Activated naive CD8-positive, alpha-beta T cell treated with anti-CD3 and anti-CD28 coated beads, Interleukin-2, amount 10 ng/mL, durations not matched to agents 7 days and 5 days (primary cell): ENCODE measurements around the gene ASMT. TPM values are rescaled to one million over a fixed set of nuclear protein-coding genes. Genes with fewer than 3 reads are reported as not detected.
"Not testable (repeated sequence)": the region's sequence is repeated elsewhere in the genome, so short reads cannot be mapped to it uniquely, and the experiment has no call there.

Source experiments
- ATAC-seq: fragments of 150-1000 bp; cut with Tn5 transposase; one replicate; pipeline ENCODE4 v1.10.0; 2021; ENCODE audit warnings: low read depth, moderate library complexity
- POLR2A ChIA-PET: fragments of 350-600 bp; sonication (Branson Sonifier 250); formaldehyde crosslinking; loops from one replicate; lab custom pipeline; 2021; ENCODE audit warnings: antibody characterized with exemption; lab: Charles Lee
- DNase-seq: peaks from one replicate; pipeline ENCODE4 v3.0.0; 2021
- H3K27ac Mint-ChIP-seq: one replicate; pipeline ENCODE4 v1.8.0; 2022; ENCODE audit warnings: mild to moderate bottlenecking, mixed read lengths
- H3K27me3 Mint-ChIP-seq: one replicate; pipeline ENCODE4 v1.8.0; 2022; ENCODE audit warnings: mild to moderate bottlenecking, moderate library complexity, mixed read lengths
- H3K36me3 Mint-ChIP-seq: one replicate; pipeline ENCODE4 v1.8.0; 2021; ENCODE audit warnings: mild to moderate bottlenecking, mixed read lengths
- H3K4me1 Mint-ChIP-seq: one replicate; pipeline ENCODE4 v1.8.0; 2021; ENCODE audit warnings: mixed read lengths
- H3K4me3 Mint-ChIP-seq: one replicate; pipeline ENCODE4 v1.8.0; 2022; ENCODE audit warnings: mild to moderate bottlenecking, moderate library complexity, mixed read lengths
- H3K9me3 Mint-ChIP-seq: one replicate; pipeline ENCODE4 v1.8.0; 2021; ENCODE audit warnings: mixed read lengths
- total RNA-seq, 2 experiments: library from RNA; stranded (reverse); gene quantifications; one replicate each; pipeline ENCODE4 v1.2.3, GENCODE V29; 2021

The ASMT gene
- total RNA-seq, 2 experiments from 2014 or later: not detected

- no peak overlapping the region for H3K4me3 Mint-ChIP-seq
- H3K9me3 Mint-ChIP-seq: peaks cover 3% of the 10 kb centered on the region
- POLR2A ChIA-PET: no interaction called here
- no peak overlapping the region for H3K27ac Mint-ChIP-seq
- peaks cover 3% of the 10 kb centered on the region for H3K36me3 Mint-ChIP-seq
- H3K4me1 Mint-ChIP-seq: peaks cover 2% of the 10 kb centered on the region
- ATAC-seq: no peak
- DNase-seq: no peak
- peaks cover 7% of the 10 kb centered on the region for H3K27me3 Mint-ChIP-seq
Observed at GRCh38 chrX:1646009-1646408, 31.1 kb downstream of the ASMT start.

DNA sequence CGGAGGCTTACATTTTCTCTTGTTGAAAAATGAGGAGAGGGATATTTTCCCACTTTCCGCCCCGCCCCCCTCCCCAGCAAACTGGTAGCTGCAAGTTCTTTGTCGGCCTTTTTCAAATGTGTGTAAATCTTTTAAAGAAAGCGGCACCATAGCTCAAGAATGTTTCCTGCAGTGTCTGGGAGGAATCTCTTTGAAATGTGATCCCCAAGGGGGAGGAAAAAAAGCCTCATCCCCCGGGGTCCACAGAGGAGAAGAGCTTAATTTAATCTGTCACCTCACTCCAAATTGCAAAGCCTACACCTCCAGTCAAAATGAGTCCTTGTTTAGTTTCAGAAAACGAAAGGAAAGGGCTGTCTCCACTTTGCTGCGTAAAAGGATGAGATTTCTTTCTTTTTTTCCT is 34.8 kb downstream of the ASMT start:
- ATAC-seq: no peak
- no peak for DNase-seq
- Mint-ChIP-seq H3K27ac (no peak overlapping the region), H3K4me3 (no peak overlapping the region), H3K27me3 (peaks cover 9% of the 10 kb centered on the region), H3K36me3 (peaks cover 3% of the 10 kb centered on the region), H3K9me3 (peaks cover 3% of the 10 kb centered on the region), H3K4me1 (peaks cover 6% of the 10 kb centered on the region)
- POLR2A ChIA-PET: no interaction called here

GRCh38 chrX:1652011-1652811 is 37.4 kb downstream of the ASMT start:
- H3K36me3 Mint-ChIP-seq, H3K4me1 Mint-ChIP-seq, H3K4me3 Mint-ChIP-seq, DNase-seq, POLR2A ChIA-PET, H3K27me3 Mint-ChIP-seq, H3K9me3 Mint-ChIP-seq, ATAC-seq: not testable (repeated sequence)
- H3K27ac Mint-ChIP-seq: peak overlapping the region; percentile 36

GRCh38 chrX:1656379-1656778 is 41.5 kb downstream of the ASMT start:
- Mint-ChIP-seq H3K9me3 (peaks cover 1% of the 10 kb centered on the region), H3K4me1 (peaks cover 27% of the 10 kb centered on the region), H3K27ac (no peak overlapping the region), H3K27me3 (peaks cover 1% of the 10 kb centered on the region), H3K4me3 (no peak overlapping the region), H3K36me3 (peaks cover 13% of the 10 kb centered on the region)
- POLR2A ChIA-PET: no interaction called here
- ATAC-seq: no peak
- no peak for DNase-seq

DNA sequence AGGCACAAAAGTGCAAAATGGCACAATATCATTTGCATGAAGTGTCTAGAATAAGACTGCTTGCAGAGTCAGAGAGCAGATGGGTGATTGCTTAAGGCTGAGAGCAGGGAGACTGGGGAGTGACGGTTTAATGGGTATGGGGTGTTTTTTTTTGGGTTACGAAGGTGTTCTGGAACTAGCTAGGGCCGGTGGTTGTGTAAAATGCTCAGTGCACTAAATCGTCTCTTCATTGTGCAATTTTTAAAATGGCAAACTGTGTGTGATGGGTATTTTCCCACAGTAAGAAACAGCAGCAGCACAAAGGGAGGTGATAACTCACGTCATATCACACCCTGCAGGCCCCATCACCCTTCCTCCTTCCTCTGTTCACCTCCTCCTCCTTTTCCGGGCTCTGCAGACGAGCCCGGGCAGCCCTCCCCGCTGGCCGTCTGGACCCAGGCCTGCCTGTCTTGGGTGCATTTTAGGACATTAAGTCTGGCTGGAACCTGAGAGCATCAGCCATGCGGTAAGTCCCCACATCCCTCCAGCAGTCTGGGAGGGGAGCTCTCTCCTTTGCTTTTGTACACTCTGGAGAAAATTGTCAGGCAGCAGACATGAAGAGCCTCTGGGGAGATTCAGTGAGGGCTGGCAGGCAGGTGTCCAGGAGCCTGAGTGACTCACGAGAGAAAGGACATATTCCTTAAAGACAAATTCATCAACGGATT is 42.7 kb downstream of the ASMT start:
- POLR2A ChIA-PET: no interaction called here
- peak overlapping the region; percentile 99 for H3K4me3 Mint-ChIP-seq
- H3K4me1 Mint-ChIP-seq: peaks cover 24% of the 10 kb centered on the region
- H3K27me3 Mint-ChIP-seq: no peaks in the 10 kb centered on the region
- peaks cover 14% of the 10 kb centered on the region for H3K36me3 Mint-ChIP-seq
- DNase-seq: peak; percentile 67
- ATAC-seq: peak; percentile 34
- peak overlapping the region; percentile 92 for H3K27ac Mint-ChIP-seq
- peaks cover 1% of the 10 kb centered on the region for H3K9me3 Mint-ChIP-seq

GRCh38 chrX:1658071-1658491 is 43.2 kb downstream of the ASMT start:
- Mint-ChIP-seq H3K36me3 (peaks cover 15% of the 10 kb centered on the region), H3K4me1 (peaks cover 25% of the 10 kb centered on the region), H3K4me3 (peak overlapping the region; percentile 99), H3K9me3 (peaks cover 1% of the 10 kb centered on the region), H3K27ac (peak overlapping the region; percentile 92), H3K27me3 (no peaks in the 10 kb centered on the region)
- POLR2A ChIA-PET: no interaction called here
- no peak for ATAC-seq
- peak; percentile 45 for DNase-seq

DNA sequence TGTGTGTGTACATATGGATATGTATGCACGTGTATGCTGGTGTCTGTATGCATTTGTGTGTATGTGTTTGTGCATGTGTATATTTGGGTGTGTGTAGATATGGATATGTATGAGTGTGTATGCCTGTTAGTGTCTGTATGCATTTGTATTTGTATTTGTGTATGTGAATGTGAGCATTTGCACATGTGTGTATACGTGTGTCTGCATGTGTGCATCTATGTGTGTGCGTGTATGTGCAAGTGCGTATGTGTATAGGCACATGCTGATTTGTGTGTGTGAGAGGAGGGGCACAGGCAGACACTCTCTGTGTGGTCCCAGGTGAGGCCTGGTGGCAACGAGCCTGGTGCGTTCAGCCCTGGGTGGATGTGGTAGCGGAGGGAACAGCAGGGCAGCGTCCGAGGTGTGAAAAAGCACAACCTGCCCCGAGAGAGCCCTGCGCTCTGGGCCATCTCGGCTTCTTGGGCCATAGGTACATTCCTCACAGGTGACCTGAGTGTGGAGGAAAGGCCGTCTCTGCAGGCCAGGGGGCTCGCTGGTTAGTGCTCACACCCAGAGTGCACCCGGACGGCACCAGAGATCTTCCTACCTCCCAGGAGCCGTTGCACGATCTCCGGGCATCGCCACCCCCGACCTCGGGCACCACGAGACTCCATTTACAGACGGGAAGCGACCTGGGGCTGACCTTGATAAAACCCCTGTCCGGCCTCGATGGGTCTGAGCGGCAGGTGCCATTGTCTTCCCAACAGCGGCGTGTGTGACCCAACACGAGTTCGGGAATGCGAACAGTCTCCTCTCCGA is 45.0 kb downstream of the ASMT start:
- H3K36me3 Mint-ChIP-seq: peaks cover 33% of the 10 kb centered on the region
- peak overlapping the region; percentile 99 for H3K4me3 Mint-ChIP-seq
- H3K4me1 Mint-ChIP-seq: peaks cover 33% of the 10 kb centered on the region

GRCh38 chrX:1661048-1661921 is 46.4 kb downstream of the ASMT start:
- Mint-ChIP-seq H3K4me1 (peaks cover 37% of the 10 kb centered on the region), H3K36me3 (peaks cover 46% of the 10 kb centered on the region), H3K9me3 (no peaks in the 10 kb centered on the region), H3K27me3 (no peaks in the 10 kb centered on the region), H3K4me3 (peak overlapping the region; percentile 90), H3K27ac (peak overlapping the region; percentile 97)
- POLR2A ChIA-PET: no interaction called here
- ATAC-seq: peak; percentile 88
- peak; percentile 87 for DNase-seq

More for the DNA sequence above, 45.0 kb downstream of the ASMT start:
- H3K27ac Mint-ChIP-seq: peak overlapping the region; percentile 61
- DNase-seq: no peak
- peaks cover 1% of the 10 kb centered on the region for H3K9me3 Mint-ChIP-seq
- no peaks in the 10 kb centered on the region for H3K27me3 Mint-ChIP-seq
- POLR2A ChIA-PET: no interaction called here
- ATAC-seq: no peak

GRCh38 chrX:1661922-1662221 is 47.0 kb downstream of the ASMT start:
- Mint-ChIP-seq H3K27me3 (no peaks in the 10 kb centered on the region), H3K4me3 (peak overlapping the region; percentile 90), H3K9me3 (no peaks in the 10 kb centered on the region), H3K4me1 (peaks cover 37% of the 10 kb centered on the region), H3K27ac (peak overlapping the region; percentile 97), H3K36me3 (peaks cover 52% of the 10 kb centered on the region)
- ATAC-seq: peak; percentile 39
- DNase-seq: no peak
- POLR2A ChIA-PET: no interaction called here

DNA sequence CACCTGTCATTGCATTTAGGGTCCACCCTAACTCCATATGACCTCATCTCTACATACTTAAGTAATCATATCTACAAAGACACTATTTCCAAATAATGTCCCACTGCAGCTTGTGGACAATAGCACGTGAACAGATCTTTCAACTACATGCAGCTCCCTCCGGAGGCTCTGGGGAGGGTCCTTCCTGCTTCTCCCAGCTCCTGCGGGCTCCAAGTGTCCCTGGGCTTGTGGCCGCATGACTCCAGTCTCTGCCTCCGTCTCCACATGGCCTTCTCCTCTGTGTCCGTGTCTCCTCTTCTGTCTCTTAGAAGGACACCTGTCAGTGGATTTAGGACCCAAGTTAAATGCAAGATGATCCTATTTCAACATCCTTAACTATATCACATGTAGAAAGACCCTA is 52.7 kb downstream of the ASMT start:
- Mint-ChIP-seq H3K36me3 (peaks cover 69% of the 10 kb centered on the region), H3K9me3 (peaks cover 2% of the 10 kb centered on the region), H3K4me1 (peaks cover 17% of the 10 kb centered on the region), H3K27me3 (no peaks in the 10 kb centered on the region), H3K4me3 (no peak overlapping the region), H3K27ac (no peak overlapping the region)
- POLR2A ChIA-PET: no interaction called here
- DNase-seq (no peak), ATAC-seq (no peak)

DNA sequence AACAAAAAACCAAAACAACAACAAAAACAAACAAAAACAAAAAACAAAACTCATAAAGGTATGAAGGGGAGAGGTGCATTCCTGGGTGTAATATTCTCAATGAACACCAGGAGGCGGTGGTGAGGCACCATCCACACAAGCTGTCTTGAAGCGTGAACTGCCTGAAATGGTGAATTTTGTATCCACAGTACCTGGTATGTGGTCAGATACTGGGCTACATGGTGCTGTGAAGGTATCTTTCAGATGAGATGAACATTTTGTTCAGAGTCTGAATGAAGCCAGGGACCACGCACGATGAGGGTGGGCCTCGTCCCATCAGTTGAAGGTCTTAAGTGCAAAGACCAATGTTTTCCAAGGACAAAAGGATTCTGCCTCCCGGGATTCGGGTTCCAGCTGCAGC is 58.5 kb downstream of the ASMT start:
- H3K36me3 Mint-ChIP-seq: peaks cover 35% of the 10 kb centered on the region
- ATAC-seq: no peak
- no peak overlapping the region for H3K4me3 Mint-ChIP-seq
- H3K27me3 Mint-ChIP-seq: no peaks in the 10 kb centered on the region
- no peaks in the 10 kb centered on the region for H3K9me3 Mint-ChIP-seq
- no peaks in the 10 kb centered on the region for H3K4me1 Mint-ChIP-seq
- H3K27ac Mint-ChIP-seq: no peak overlapping the region
- DNase-seq: no peak
- POLR2A ChIA-PET: no interaction called here

GRCh38 chrX:1676866-1677265 is 62.0 kb downstream of the ASMT start:
- no peak for DNase-seq
- Mint-ChIP-seq H3K4me1 (peaks cover 8% of the 10 kb centered on the region), H3K9me3 (no peaks in the 10 kb centered on the region), H3K4me3 (no peak overlapping the region), H3K27me3 (no peaks in the 10 kb centered on the region), H3K36me3 (peaks cover 37% of the 10 kb centered on the region), H3K27ac (no peak overlapping the region)
- POLR2A ChIA-PET: no interaction called here
- no peak for ATAC-seq

DNA sequence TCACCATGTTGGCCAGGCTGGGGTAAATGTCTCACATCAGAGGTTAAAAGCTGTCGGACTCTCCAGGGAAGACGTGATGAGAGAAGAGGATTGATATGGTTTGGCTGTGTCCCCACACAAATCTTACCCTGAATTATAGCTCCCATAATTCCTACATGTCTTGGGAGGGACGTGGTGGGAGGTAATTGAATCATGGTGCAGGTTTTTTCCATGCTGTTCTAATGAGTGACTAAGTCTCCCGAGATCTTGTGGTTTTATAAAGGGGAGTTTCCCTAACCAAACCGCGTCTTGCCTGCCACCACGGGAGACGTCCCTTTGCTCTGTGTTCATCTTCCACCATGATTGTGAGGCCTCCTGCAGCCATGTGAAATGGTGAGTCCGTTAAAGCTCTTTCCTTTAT is 64.4 kb downstream of the ASMT start:
- ATAC-seq: no peak
- no peak for DNase-seq
- peaks cover 37% of the 10 kb centered on the region for H3K36me3 Mint-ChIP-seq
- H3K4me3 Mint-ChIP-seq: no peak overlapping the region
- H3K27me3 Mint-ChIP-seq: no peaks in the 10 kb centered on the region
- H3K4me1 Mint-ChIP-seq: peaks cover 18% of the 10 kb centered on the region
- POLR2A ChIA-PET: no interaction called here
- peak overlapping the region; percentile 27 for H3K27ac Mint-ChIP-seq
- no peaks in the 10 kb centered on the region for H3K9me3 Mint-ChIP-seq
